ENCODE results near the gene PITPNM3. TPM values are rescaled to one million over a fixed set of nuclear protein-coding genes. Genes with fewer than 3 reads are reported as not detected.

Gene PITPNM3
- polyA plus RNA-seq, 10 donors: 3.1 to 5.5 (median 4.6) TPM

DNA sequence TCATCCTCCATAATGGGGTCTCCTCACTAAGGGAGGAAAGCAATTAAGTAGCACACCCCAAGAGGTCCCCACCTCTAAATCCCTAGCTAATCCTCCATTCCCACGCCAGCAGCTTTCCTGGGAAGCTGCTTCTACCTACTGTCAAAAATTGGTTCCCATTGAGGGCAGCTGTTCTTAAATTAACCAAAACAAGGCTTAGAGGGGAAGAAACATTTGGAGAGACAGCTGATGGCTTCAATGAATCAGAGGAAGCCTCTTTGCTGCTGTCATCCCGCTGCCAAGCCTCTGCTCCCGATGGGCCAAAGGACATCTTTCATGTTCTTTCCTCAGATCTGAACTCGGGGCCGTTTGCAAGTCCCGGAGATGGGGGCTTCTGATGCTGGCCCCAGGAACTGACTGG, 148.1 kb downstream of the PITPNM3 start:
- DNase-seq: peak in 1 of 3 donors; percentile 10

DNA sequence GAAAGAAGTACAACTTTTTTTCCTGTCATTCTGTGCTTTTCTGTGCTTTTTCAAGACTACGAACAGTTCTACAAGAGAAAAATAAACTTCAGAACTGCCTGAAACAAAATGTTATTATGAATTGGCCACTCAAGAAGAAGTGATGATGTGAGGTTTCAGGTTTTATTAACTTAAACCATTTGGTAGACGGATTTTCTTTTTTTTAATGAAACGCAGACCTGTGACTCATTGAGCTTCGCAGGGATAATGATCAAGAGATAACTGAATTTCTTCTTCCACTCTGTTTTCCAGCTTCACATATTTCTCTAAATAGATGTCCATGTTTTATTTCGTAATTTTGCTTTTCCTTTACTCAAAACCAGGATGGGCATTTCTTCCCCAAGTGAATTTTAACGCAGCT, 154.1 kb downstream of the PITPNM3 start:
- DNase-seq: no peak

Other genes starting within 250 kb of the PITPNM3 start
- under 1 TPM in 1 of 10 donors, not detected in 9; 0.07 TPM for gene AIPL1, start 121.4 kb downstream of the PITPNM3 start, polyA plus RNA-seq (ENCODE audit: insufficient read length in 10 of 10)
- 10 to 100 TPM in 9 of 10 donors, 1 to 10 TPM in 1; 8.1 to 20.9 (median 12.0) TPM for gene PIMREG, start 112.1 kb downstream of the PITPNM3 start, polyA plus RNA-seq (ENCODE audit: insufficient read length in 10 of 10)
- 10 to 100 TPM in 8 of 10 donors, 1 to 10 TPM in 2; 8.9 to 17.7 (median 11.8) TPM for gene KIAA0753, start 84.2 kb upstream of the PITPNM3 start, polyA plus RNA-seq (ENCODE audit: insufficient read length in 10 of 10)
- gene TXNDC17, start 84.5 kb upstream of the PITPNM3 start, polyA plus RNA-seq (ENCODE audit: insufficient read length in 10 of 10): 10 to 100 TPM; 45.2 to 74.2 (median 52.4) TPM
- gene MED31, start 95.0 kb upstream of the PITPNM3 start, polyA plus RNA-seq (ENCODE audit: insufficient read length in 10 of 10): 10 to 100 TPM; 12.8 to 16.8 (median 15.7) TPM
- gene C17orf100, start 95.2 kb upstream of the PITPNM3 start, polyA plus RNA-seq (ENCODE audit: insufficient read length in 10 of 10): 1 to 10 TPM; 2.0 to 4.8 (median 3.3) TPM
- under 1 TPM in 8 of 10 donors, not detected in 2; 0.05 to 0.25 (median 0.14) TPM for gene SLC13A5, start 156.8 kb upstream of the PITPNM3 start, polyA plus RNA-seq (ENCODE audit: insufficient read length in 10 of 10)
- gene XAF1, start 199.5 kb upstream of the PITPNM3 start, polyA plus RNA-seq (ENCODE audit: insufficient read length in 10 of 10): 10 to 100 TPM in 3 of 10 donors, 1 to 10 TPM in 7; 4.0 to 23.7 (median 7.5) TPM
- gene FBXO39, start 219.7 kb upstream of the PITPNM3 start, polyA plus RNA-seq (ENCODE audit: insufficient read length in 10 of 10): under 1 TPM in 8 of 10 donors, not detected in 2; 0.12 to 0.54 (median 0.19) TPM

Measured in muscle of back (tissue), 11 donors.